ENCODE measurements around the gene EPHA6. TPM values are rescaled to one million over a fixed set of nuclear protein-coding genes. Genes with fewer than 3 reads are reported as not detected.

EPHA6 gene
- total and polyA plus RNA-seq, 10 of the 15 experiments (the other 5 are each of a cell fraction or from before 2014, with no cell fraction given) = not detected

GRCh38 chr3:97306226-97306625 is 491.8 kb downstream of the EPHA6 start:
- Histone ChIP-seq H3K4me3 (no peak overlapping the region), H3K27ac (ENCODE audit: control insufficient read depth, insufficient read depth) (no peak overlapping the region), H2AFZ (ENCODE audit: control insufficient read depth, low read depth, low read length) (no peak overlapping the region), H3K27me3 (replicated peaks in 1 of 2; ENCODE audit: control insufficient read depth in 2 of 2, insufficient read depth in 2 of 2, low read length in 1 of 2) (no peaks in the 10 kb centered on the region), H3K36me3 (ENCODE audit: control insufficient read depth in 2 of 2, insufficient read depth in 2 of 2, low read length in 1 of 2) (no peaks in the 10 kb centered on the region), H3K9me3 (replicated peaks; ENCODE audit: control insufficient read depth, insufficient read depth, low read length) (no peaks in the 10 kb centered on the region), H3K9ac (ENCODE audit: control insufficient read depth, insufficient read depth, low read length) (no peak overlapping the region), H3K4me1 (ENCODE audit: control insufficient read depth, insufficient read depth, low read length) (no peaks in the 10 kb centered on the region), H3K4me2 (ENCODE audit: control insufficient read depth, insufficient read depth) (no peak overlapping the region), H3K79me2 (ENCODE audit: control insufficient read depth, insufficient read depth, low read length) (no peaks in the 10 kb centered on the region), H4K20me1 (ENCODE audit: control insufficient read depth, insufficient read depth) (no peaks in the 10 kb centered on the region)
- ChIA-PET CTCF (no interaction called here), RAD21 (ENCODE audit: unreplicated experiment) (no interaction called here), SMC1A (ENCODE audit: uncharacterized antibody, unreplicated experiment) (interaction anchor here (0.6 kb wide), 1 partner anchor 202 kb away, joined by 3 read pairs; no protein-coding TSS in a partner anchor), POLR2A (no interaction called here)
- in situ Hi-C loops (cut with MboI) (no loop called here), intact Hi-C loops (cut with micrococcal nuclease; ENCODE audit: unreplicated experiment) (no loop called here)
- WGBS (ENCODE audit: insufficient coverage, insufficient replicate concordance, low lambda C conversion rate, missing lambda C conversion rate) = 0% methylated on average over 1 of the region's 1 CpG
- no peak for DNase-seq (ENCODE audit: low read depth, low spot score)
- no TSS peak for BruUV-seq (replicated peaks)
- no peak for FAIRE-seq
- ATAC-seq = no peak
- TF ChIP-seq IRF3 (IDR thresholded peaks at IDR 0.05) (no peak), ZBTB40 (IDR thresholded peaks at IDR 0.05; ENCODE audit: borderline replicate concordance) (no peak), CTCF (IDR thresholded peaks at IDR 0.05 in 2 of 3, conservative IDR thresholded peaks at IDR 0.05 in 1 of 3; ENCODE audit: control insufficient read depth in 2 of 3, extremely low read depth in 1 of 3, insufficient read depth in 1 of 3, low read depth in 3 of 3, low read length in 3 of 3) (no peak), ZBTB11 (CRISPR knock-in tag; IDR thresholded peaks at IDR 0.05) (no peak), FOXK2 (IDR thresholded peaks at IDR 0.05) (no peak), MAX (IDR thresholded peaks at IDR 0.05; ENCODE audit: low read depth, low read length) (no peak), SMAD5 (IDR thresholded peaks at IDR 0.05; ENCODE audit: low read depth) (no peak), ZBTB33 (IDR thresholded peaks at IDR 0.05) (no peak), ZNF274 (IDR thresholded peaks at IDR 0.05; ENCODE audit: insufficient read depth, insufficient read length) (no peak), RUNX3 (IDR thresholded peaks at IDR 0.05; ENCODE audit: low read length) (no peak), BACH1 (IDR thresholded peaks at IDR 0.05; ENCODE audit: borderline replicate concordance) (no peak)

Measured in GM12878 (cell line).